ENCODE data around the gene C1QL4.
"Not testable (repeated sequence)": the region's sequence is repeated elsewhere in the genome, so short reads cannot be mapped to it uniquely, and the experiment has no call there.

C1QL4 gene

DNA sequence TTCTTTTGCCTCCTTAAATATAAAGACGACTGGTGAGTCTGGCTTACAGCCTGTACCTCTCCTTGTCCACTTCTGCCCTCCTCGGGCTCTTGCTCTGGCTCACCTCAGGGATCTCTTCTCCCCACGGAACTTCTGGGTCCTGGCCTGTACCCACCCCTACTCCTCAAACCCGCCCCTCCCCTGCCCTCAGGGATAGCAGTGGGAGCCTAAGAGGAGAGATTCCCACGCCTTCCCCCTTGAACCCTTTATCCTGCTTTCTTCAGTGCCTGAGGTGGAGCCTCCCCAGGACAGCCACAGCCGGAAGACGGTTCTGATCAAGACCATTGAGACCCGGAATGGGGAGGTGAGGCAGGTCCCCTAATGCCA is 39.3 kb downstream of the C1QL4 start:
- DNase-seq, result no peak

DNA sequence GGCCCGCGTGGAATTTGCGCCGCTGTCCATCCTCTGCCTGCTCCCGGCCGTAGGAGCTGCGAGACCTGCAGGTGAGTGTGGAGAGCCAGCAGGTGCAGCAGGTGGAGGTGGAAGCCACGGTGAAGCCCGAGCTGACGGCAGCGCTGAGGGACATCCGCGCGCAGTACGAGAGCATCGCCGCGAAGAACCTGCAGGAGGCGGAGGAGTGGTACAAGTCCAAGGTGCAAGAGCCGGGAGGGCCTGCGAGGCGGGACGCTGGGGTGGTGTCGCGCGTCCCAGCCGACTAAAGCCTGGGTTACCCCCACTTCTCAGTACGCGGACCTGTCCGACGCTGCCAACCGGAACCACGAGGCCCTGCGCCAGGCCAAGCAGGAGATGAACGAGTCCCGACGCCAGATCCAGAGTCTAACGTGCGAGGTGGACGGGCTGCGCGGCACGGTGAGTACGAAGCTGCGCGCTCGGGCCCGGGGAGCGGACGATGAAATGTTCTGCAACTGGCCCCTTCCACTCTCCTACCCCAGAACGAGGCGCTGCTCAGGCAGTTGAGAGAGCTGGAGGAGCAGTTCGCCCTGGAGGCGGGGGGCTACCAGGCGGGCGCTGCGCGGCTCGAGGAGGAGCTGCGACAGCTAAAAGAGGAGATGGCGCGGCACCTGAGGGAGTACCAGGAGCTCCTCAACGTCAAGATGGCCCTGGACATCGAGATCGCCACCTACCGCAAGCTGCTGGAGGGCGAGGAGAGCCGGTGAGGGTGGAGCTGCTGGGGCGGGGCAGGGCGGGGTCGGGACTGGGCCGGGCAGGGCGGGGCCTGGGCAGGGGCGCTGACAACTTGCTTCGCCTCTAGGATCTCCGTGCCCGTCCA is 39.9 kb downstream of the C1QL4 start:
- DNase-seq, result no peak

DNA sequence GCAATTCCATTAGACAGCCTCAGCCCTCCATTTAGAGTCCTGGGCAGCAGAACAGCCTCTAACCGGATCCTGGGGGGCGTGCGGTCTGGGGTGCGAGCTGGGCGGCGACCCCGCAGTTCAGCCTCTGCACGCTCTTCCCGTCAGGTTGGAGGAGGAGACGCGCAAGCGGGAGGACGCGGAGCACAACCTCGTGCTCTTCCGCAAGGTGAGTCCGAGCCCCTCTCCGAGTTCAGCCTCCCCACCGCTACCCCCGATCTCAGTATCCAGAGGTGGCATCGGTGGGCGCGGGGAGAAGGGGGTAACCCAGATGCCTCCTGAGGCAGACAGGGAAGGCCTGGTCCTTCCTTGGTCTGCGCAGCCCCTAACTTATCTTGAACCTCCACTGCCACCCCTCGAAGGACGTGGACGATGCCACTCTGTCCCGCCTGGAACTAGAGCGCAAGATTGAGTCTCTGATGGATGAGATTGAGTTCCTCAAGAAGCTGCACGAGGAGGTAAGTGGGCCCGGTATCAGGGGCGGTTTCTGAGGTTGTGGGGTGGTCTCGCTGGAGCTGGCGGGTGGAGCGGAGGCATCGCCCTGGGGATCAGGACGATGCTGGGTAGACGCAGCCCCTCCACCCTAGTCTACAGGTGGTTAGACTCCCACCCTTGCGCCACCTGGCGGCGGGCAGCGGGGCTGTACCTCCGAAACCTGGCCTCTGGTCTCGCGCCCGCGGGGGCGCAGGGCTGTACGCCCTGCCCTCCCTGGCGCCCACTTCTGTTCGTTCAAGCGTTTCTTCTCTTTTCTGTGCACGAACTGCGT is 40.8 kb downstream of the C1QL4 start:
- peak; percentile 70 for DNase-seq

DNA sequence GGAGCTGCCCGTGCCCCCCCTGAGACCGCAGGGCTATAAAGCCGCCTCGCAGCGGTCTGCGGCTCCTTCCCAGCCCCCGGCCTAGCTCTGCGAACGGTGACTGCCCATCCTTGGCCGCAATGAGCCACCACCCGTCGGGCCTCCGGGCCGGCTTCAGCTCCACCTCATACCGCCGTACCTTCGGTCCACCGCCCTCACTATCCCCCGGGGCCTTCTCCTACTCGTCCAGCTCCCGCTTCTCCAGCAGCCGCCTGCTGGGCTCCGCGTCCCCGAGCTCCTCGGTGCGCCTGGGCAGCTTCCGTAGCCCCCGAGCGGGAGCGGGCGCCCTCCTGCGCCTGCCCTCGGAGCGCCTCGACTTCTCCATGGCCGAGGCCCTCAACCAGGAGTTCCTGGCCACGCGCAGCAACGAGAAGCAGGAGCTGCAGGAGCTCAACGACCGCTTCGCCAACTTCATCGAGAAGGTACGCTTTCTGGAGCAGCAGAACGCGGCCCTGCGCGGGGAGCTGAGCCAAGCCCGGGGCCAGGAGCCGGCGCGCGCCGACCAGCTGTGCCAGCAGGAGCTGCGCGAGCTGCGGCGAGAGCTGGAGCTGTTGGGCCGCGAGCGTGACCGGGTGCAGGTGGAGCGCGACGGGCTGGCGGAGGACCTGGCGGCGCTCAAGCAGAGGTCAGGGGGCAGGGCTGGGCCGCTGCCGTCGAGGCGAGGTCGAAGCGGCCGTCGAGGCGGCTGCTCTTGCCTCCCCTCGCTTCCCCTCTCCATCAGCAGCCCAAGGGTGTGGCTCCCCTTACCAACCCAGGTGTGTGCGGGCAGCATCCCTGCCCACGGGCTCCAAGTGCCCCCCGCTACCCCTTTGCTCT is 41.7 kb downstream of the C1QL4 start, which contains the start of gene PRPH:
Gene PRPH, plus strand, starts transcription at position 66 of the 855 bp plus-strand sequence. Its CDS starts 54 bp downstream, at position 120.
- no peak for DNase-seq

DNA sequence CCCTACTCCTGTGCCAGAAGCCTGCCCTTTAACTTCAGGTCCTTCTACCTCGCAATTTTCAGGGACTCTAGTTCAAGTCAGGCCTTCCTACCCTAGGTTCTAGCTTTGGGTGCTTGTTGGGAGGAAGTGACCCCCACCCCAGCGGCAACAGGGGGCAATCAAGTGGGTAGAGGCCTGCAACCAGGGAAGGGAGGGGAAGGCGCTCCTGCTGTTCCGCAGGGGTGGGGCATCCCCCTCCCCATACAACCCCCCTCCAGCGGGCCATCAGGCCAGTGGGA is 42.2 kb downstream of the C1QL4 start:
- DNase-seq, result no peak

DNA sequence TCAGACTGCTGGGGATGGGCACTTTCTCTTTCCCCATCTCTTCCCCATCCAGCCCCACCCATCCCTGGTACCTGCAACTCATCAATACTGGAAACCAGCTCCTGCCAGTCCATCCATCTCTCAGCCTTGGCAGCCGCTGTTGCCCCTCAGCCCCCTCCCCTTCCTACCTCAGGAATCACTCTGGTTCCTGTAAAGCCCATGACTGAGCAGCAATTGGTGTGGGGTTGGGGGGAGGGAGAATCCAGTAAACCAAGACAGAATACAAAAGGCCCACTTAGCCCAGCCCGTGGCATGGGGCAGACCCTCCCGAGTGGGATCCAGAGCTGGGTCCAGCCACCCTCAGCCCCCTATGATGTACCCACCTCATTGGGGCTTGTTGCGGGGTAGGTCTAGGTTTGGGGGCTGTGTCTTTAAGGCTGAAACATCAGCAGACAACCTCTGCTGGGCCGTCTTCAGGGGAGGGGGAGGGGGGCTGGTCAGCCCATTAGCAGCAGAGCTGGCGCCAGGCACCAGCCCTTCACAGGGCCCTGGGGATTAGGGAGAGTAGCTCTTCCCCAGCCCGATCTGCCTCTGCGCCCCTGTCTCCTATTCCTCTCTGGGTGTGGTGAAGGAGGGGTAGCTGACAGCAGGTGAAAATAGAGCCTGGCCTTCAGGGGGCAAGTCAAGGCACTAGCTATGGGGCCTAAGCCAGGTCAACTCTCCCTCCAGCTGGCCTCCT is 42.7 kb downstream of the C1QL4 start:
- DNase-seq, result no peak

DNA sequence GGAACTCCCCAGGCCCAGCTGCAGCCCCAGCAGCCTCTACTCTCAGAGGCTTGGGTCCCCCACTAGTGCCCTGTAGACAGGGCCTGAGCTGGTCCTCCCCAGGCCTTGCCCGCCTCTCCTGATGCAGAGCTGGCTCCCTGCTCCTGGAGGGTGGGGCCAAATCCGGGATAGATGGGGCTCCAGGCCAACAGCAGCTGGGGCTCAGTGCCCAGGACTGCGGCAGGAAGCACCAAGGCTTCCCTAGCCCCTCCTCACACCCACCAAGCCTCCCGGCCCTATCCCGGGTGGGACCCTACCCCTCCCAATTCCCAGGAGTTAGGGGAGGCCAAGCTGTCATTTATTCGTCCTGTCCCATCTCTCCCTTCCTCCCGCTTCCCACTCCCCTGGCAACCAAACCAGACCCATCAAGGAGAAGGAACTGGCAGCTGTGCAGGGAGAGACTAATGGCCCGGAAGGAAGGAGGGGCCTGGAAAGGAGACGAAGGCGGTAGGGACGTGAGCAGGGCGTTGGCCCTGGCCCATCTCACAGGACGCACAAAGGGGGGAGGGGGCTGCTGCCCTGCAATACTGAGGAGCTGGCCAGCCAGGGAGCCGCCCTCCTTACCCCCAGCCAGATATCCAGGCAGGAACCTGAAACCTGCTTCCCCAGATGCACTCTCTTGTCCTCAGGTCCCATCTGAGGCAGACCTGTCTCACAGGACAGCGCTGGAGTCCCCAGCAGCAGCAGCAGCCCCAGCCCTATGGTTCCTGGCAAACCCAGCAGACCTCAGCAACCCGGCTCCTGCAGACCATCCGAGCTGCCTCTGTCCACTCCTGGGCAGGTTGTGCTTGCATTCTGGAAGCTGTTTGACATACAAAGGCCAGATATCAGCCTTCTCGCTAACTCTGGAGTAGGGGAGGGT is 43.7 kb downstream of the C1QL4 start:
- DNase-seq, result no peak

DNA sequence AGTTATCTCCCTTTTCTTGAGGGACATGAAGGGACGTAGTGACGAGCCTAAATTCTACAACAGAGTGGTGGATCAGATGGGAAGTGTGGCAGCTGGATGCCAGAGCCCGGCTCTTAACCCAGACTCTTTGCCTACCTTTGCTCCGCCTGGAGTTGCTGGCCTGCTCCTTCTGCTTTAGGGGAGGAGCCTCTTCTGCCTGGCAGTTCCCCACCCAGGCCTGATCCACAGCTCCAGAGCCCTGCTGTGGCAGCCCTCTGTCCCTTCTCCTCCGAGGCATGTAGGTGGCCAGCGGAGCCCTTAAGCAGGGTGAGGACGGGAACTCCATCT is 44.3 kb downstream of the C1QL4 start:
- DNase-seq, result no peak

DNA sequence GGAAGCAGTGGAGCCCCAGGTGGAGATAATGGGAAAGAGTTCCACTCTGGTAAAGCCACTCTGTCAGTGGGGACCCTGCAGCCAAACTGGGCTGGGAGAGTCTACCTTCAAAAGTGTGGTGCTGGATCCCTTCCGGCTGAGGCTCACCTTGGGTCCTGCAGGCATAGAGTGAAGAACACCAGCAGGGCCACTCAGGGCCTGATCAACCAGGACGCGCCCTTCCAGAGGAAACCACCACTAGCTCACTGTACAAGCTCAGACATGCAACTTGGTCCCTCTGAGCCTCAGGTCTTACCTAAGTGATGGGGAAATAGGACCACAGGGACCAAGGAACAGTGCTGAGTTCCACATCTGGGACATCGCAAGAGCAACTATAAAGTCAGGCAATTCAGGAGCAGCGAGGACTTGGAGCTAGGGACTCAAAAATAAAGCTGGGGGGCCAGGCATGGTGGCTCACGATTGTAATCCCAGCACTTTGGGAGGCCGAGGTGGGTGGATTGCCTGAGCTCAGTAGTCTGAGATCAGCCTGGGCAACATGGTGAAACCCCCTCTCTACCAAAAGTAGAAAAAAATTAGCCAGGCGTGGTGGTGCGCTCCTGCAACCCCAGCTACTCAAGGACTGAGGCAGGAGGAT is 47.9 kb downstream of the C1QL4 start:
- no peak for DNase-seq

DNA sequence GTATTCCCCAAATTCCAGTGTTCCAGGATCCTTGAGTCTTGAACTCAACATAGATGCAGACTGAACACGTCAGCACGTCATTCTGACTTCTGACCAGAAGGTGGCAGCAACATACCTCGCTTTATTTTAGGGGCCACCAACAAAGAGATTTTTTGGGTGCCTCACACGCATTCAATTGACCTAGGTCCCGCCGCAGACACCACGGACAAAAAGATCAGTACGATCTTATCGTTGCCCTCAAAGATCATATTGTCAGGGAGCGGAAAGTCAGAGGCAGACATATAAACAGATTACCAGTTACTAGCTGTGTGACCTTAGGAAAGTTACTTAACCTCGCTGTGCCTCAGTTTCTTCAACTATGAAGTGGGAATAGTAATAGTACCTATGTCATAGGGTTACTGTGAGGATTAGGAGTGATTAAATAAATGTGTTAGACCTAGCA is 48.6 kb downstream of the C1QL4 start:
- peak; percentile 69 for DNase-seq

DNA sequence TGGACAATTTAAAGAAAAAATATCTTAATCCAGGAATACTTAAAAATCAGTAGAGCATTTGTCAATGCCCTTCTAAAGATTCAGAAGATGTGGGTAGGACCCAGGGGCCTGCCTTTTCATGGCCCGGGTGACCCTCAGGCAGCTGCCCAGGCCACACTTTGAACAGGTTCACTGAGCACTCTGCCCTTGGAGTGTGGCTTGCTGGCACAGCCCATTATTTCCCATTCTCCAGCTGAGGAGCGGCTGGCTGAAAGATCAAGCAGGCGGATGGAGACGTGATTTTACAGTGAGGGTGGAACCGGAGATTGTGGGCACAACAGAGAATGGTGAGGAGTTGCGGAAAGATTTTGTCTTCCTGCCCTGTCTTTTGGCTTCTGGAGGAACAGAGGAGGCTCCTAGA is 49.1 kb downstream of the C1QL4 start:
- no peak for DNase-seq

DNA sequence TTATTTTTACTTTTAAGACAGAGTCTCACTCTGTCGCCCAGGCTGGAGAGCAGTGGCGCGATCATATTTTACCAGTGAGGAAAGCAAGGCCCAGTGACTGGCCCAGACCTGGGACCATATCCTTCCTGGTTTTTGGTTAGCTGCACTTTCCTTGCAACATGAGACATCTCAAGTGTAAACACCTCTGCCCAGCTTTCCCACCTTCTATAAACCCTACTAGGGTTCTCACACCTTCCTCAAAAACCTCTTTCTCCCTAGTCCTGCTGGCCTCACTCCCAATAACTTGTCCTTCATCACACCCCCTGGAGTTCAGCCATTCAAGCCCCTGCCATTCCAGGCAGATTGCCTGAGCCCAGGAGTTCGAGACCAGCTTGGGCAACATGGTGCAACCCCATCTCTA is 52.3 kb downstream of the C1QL4 start:
- DNase-seq, result no peak

DNA sequence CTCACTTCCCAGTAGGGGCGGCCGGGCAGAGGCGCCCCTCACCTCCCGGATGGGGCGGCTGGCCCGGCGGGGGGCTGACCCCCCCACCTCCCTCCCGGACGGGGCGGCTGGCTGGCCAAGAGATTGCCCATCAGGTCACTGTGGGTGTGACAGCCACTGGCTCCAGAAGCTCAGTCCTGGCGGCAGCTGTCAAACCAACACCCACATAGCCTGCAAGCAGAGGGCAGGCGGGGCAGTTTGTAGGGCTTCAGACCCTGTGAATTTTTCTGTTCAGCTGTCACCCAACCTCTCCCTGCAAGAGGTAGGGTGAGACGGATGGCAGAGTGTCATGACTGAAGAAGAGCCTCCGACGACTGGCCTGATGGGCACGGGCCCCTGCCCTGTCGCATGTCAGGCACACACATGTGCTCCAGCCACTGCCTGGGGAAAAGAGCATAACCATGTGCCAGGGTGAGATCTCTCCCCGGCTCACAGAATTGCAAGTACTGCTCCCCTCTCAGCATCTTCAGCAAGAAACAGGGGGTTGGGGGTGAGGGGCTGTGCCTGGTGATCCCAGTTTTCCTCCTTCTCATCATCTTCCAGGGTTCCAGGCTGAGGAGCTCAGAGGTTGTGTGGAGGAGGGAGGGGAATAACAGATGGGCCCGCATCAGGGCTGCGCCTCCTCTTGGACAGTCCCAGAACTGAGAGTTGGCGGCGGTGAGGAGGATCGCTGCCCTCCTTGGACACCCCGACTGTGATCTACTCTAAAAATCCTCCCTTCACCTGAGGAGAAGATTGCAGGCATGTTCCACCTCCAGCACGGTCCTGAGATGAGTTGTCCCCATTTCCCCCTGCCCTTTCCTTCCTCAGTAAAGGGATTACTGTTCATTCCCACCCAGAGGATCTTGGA is 53.2 kb downstream of the C1QL4 start:
- DNase-seq, result no peak

DNA sequence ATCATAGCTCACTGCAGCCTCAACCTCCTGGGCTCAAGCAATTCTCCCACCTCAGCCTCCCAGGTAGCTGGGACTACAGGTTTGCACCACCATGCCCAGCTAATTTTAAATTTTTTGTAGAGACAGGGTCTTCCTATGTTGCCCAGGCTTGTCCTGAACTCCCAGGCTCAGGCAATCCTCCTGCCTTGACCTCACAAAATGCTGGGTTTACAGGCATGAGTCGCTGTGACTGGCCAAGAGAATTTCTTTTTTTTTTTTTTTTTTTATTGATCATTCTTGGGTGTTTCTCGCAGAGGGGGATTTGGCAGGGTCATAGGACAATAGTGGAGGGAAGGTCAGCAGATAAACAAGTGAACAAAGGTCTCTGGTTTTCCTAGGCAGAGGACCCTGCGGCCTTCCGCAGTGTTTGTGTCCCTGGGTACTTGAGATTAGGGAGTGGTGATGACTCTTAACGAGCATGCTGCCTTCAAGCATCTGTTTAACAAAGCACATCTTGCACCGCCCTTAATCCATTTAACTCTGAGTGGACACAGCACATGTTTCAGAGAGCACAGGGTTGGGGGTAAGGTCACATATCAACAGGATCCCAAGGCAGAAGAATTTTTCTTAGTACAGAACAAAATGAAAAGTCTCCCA is 54.1 kb downstream of the C1QL4 start:
- DNase-seq, result not testable (repeated sequence)
